Measurements from ENCODE around the gene CLPSL2. TPM values are rescaled to one million over a fixed set of nuclear protein-coding genes. Genes with fewer than 3 reads are reported as not detected.

Gene CLPSL2
- total RNA-seq, 1 experiment from 2014 or later: 1.7 TPM

GRCh38 chr6:35809809-35810208 lies 33.4 kb downstream of the CLPSL2 start:
- DNase-seq (ENCODE audit: low read depth, low spot score): no peak
- TF ChIP-seq POLR2AphosphoS5 (IDR thresholded peaks at IDR 0.05; ENCODE audit: low read depth, low read length) (no peak), JUND (IDR thresholded peaks at IDR 0.05) (no peak), RAD21 (IDR thresholded peaks at IDR 0.05; ENCODE audit: low read depth) (no peak), CTCF (IDR thresholded peaks at IDR 0.05 in 2 of 3, conservative IDR thresholded peaks at IDR 0.05 in 1 of 3; ENCODE audit: borderline replicate concordance in 1 of 3, insufficient read depth in 1 of 3, low read depth in 2 of 3, low read length in 2 of 3) (no peak), TCF7L2 (IDR thresholded peaks at IDR 0.05; ENCODE audit: borderline replicate concordance, extremely low read depth, insufficient read depth, insufficient read length) (no peak), ELF1 (IDR thresholded peaks at IDR 0.05; ENCODE audit: borderline replicate concordance, low read depth) (no peak), ATF3 (IDR thresholded peaks at IDR 0.05) (no peak), REST (IDR thresholded peaks at IDR 0.05; ENCODE audit: low read depth) (no peak), MAX (IDR thresholded peaks at IDR 0.05) (no peak), EZH2phosphoT487 (IDR thresholded peaks at IDR 0.05; ENCODE audit: borderline replicate concordance) (no peak), EGR1 (IDR thresholded peaks at IDR 0.05; ENCODE audit: low read depth) (no peak)
- no peak overlapping the region for H3K27ac ChIP-seq (ENCODE audit: low read depth, low read length)
- ChIA-PET CTCF (no interaction called here), RAD21 (ENCODE audit: low non-redundant PET in 1 of 2, low total read pairs in 2 of 2, uncharacterized antibody in 2 of 2, unreplicated experiment in 2 of 2) (no interaction called here), POLR2A (no interaction called here)
- H3K9me3 ChIP-seq (ENCODE audit: control insufficient read depth in 1 of 2, insufficient read depth in 1 of 2, low read depth in 1 of 2, low read length in 2 of 2): no peaks in the 10 kb centered on the region
- no peaks in the 10 kb centered on the region for H3K9me2 ChIP-seq (ENCODE audit: insufficient read depth)
- intact Hi-C loops (cut with micrococcal nuclease): no loop called here
- H3K4me2 ChIP-seq (ENCODE audit: low read length): no peak overlapping the region
- H3K79me2 ChIP-seq (ENCODE audit: insufficient read depth, low read length): no peaks in the 10 kb centered on the region
- no peaks in the 10 kb centered on the region for H3K27me3 ChIP-seq (ENCODE audit: insufficient read depth, low read length)
- H2AFZ ChIP-seq (ENCODE audit: low read depth, low read length, poor library complexity, severe bottlenecking): no peak overlapping the region
- H3K4me3 ChIP-seq (replicated peaks in 1 of 2; ENCODE audit: low read depth in 1 of 2, low read length in 2 of 2): no peak overlapping the region
- H4K20me1 ChIP-seq (ENCODE audit: insufficient read depth): no peaks in the 10 kb centered on the region
- H3K36me3 ChIP-seq (ENCODE audit: control insufficient read depth in 1 of 2, insufficient read depth in 2 of 2, low read length in 2 of 2): no peaks in the 10 kb centered on the region
- BruUV-seq (replicated peaks): no TSS peak
- no peak overlapping the region for H3K9ac ChIP-seq (ENCODE audit: low read length)
- H3K4me1 ChIP-seq (ENCODE audit: control insufficient read depth in 1 of 2, insufficient read depth in 2 of 2, low read length in 2 of 2): peaks cover 14 to 29% of the 10 kb centered on the region in 2 experiments
- ATAC-seq: no peak
